ENCODE data around the gene KCNMA1. TPM values are rescaled to one million over a fixed set of nuclear protein-coding genes. Genes with fewer than 3 reads are reported as not detected.
A peak's percentile ranks its signal among the peaks of the same experiment; 100 is the strongest.

KCNMA1 gene
- total and polyA plus RNA-seq, 10 donors = 9.3 to 114 (median 51.5) TPM

- 83 to 90% (median 87%) methylated on average over 6 of the region's 6 CpGs for WGBS, 5 donors
- intact Hi-C loops (cut with DNase I; ENCODE audit: low total_unique reads) = no loop called here
Observed at GRCh38 chr10:77036993-77037734, 600.4 kb downstream of the KCNMA1 start.

GRCh38 chr10:77036276-77036675 is 601.3 kb downstream of the KCNMA1 start:
- H3K36me3 ChIP-seq = no peaks in the 10 kb centered on the region
- H3K27me3 ChIP-seq (replicated peaks in 1 of 7) = no peaks in the 10 kb centered on the region
- H3K4me1 ChIP-seq = peaks cover 0 to 15% (median 6%) of the 10 kb centered on the region in 6 donors
- H3K9me3 ChIP-seq = no peaks in the 10 kb centered on the region
- TF ChIP-seq CTCF (IDR thresholded peaks at IDR 0.05 in 8 of 11, conservative IDR thresholded peaks at IDR 0.05 in 3 of 11) (no peak), POLR2A (IDR thresholded peaks at IDR 0.05) (no peak), POLR2AphosphoS5 (IDR thresholded peaks at IDR 0.05) (no peak)
- 82 to 95% (median 88%) methylated on average over 4 of the region's 4 CpGs for WGBS, 5 donors
- H3K27ac ChIP-seq = no peak overlapping the region
- intact Hi-C loops (cut with DNase I; ENCODE audit: low total_unique reads) = no loop called here
- DNase-seq = no peak
- H3K4me3 ChIP-seq = no peak overlapping the region

More at GRCh38 chr10:77036993-77037734, 600.4 kb downstream of the KCNMA1 start:
- Histone ChIP-seq H3K36me3 (no peaks in the 10 kb centered on the region), H3K9me3 (no peaks in the 10 kb centered on the region), H3K4me1 (peaks cover 0 to 15% (median 8%) of the 10 kb centered on the region in 6 donors), H3K27me3 (replicated peaks in 1 of 7) (no peaks in the 10 kb centered on the region), H3K4me3 (no peak overlapping the region), H3K27ac (no peak overlapping the region)
- peak in 6 of 11 experiments; percentile 16 to 47 (median 38) for TF ChIP-seq CTCF (IDR thresholded peaks at IDR 0.05 in 8 of 11, conservative IDR thresholded peaks at IDR 0.05 in 3 of 11)
- TF ChIP-seq POLR2AphosphoS5 (IDR thresholded peaks at IDR 0.05) = no peak
- no peak for DNase-seq

- no peak for DNase-seq
- intact Hi-C loops (cut with DNase I; ENCODE audit: low total_unique reads) = no loop called here
- Histone ChIP-seq H3K4me1 (peaks cover 5 to 23% (median 12%) of the 10 kb centered on the region in 6 donors), H3K9me3 (no peaks in the 10 kb centered on the region), H3K36me3 (no peaks in the 10 kb centered on the region), H3K4me3 (no peak overlapping the region), H3K27me3 (replicated peaks in 1 of 7) (no peaks in the 10 kb centered on the region), H3K27ac (no peak overlapping the region)
- TF ChIP-seq POLR2A (IDR thresholded peaks at IDR 0.05) (no peak), CTCF (IDR thresholded peaks at IDR 0.05 in 8 of 11, conservative IDR thresholded peaks at IDR 0.05 in 3 of 11) (no peak), POLR2AphosphoS5 (IDR thresholded peaks at IDR 0.05) (no peak)
- 78 to 97% (median 91%) methylated on average over 4 of the region's 4 CpGs for WGBS, 5 donors
Observed at GRCh38 chr10:77034795-77035194, 602.8 kb downstream of the KCNMA1 start.

- no peaks in the 10 kb centered on the region for H3K9me3 ChIP-seq
- intact Hi-C loops (cut with DNase I; ENCODE audit: low total_unique reads) = no loop called here
- H3K27me3 ChIP-seq (replicated peaks in 1 of 7) = no peaks in the 10 kb centered on the region
- TF ChIP-seq POLR2A (IDR thresholded peaks at IDR 0.05) = no peak
- TF ChIP-seq POLR2AphosphoS5 (IDR thresholded peaks at IDR 0.05) = no peak
- TF ChIP-seq CTCF (IDR thresholded peaks at IDR 0.05 in 8 of 11, conservative IDR thresholded peaks at IDR 0.05 in 3 of 11) = no peak
- no peak overlapping the region for H3K27ac ChIP-seq
- no peak for DNase-seq
- 93 to 97% (median 94%) methylated on average over 4 of the region's 4 CpGs for WGBS, 5 donors
- H3K4me3 ChIP-seq = no peak overlapping the region
- no peaks in the 10 kb centered on the region for H3K36me3 ChIP-seq
- H3K4me1 ChIP-seq = peaks cover 5 to 25% (median 15%) of the 10 kb centered on the region in 6 donors
Observed at GRCh38 chr10:77034240-77034639, 603.4 kb downstream of the KCNMA1 start.
